Hepatocyte (in vitro differentiated cells): ENCODE results near the gene NOC4L. TPM values are rescaled to one million over a fixed set of nuclear protein-coding genes. Genes with fewer than 3 reads are reported as not detected.

ENCODE experiments used
- DNase-seq: peaks from one replicate; pipeline ENCODE4 v3.0.0-alpha.2; 2016; ENCODE audit warnings: low spot score
- H2AFZ ChIP-seq: fragments of 200-600 bp; sonication (generic); 2 replicates; pipeline ENCODE4 v1.6.0; 2016; ENCODE audit warnings: antibody characterized with exemption, mild to moderate bottlenecking
- H3K27ac ChIP-seq: fragments of 200-600 bp; sonication (generic); 2 replicates; pipeline ENCODE4 v1.5.1; 2016; ENCODE audit warnings: mild to moderate bottlenecking
- H3K27me3 ChIP-seq: fragments of 200-600 bp; sonication (generic); 2 replicates; pipeline ENCODE4 v1.6.1; 2016
- H3K36me3 ChIP-seq: fragments of 200-600 bp; sonication (generic); replicated peaks from 2 replicates; pipeline ENCODE4 v1.5.1; 2016; ENCODE audit warnings: low read depth; ENCODE audit not compliant: insufficient read depth
- H3K4me1 ChIP-seq: fragments of 200-600 bp; sonication (generic); 2 replicates; pipeline ENCODE4 v1.5.1; 2016; ENCODE audit warnings: mild to moderate bottlenecking, moderate library complexity; ENCODE audit not compliant: insufficient read depth
- H3K4me2 ChIP-seq: fragments of 200-600 bp; sonication (generic); 2 replicates; pipeline ENCODE4 v1.6.0; 2016
- H3K4me3 ChIP-seq: fragments of 200-600 bp; sonication (generic); 2 replicates; pipeline ENCODE4 v1.5.1; 2016; ENCODE audit warnings: mild to moderate bottlenecking
- H3K79me2 ChIP-seq: fragments of 200-600 bp; sonication (generic); 2 replicates; pipeline ENCODE4 v1.6.0; 2017; ENCODE audit warnings: mild to moderate bottlenecking
- H3K9me2 ChIP-seq: fragments of 200-600 bp; sonication (generic); replicated peaks from 2 replicates; pipeline ENCODE4 v1.6.0; 2017; ENCODE audit warnings: mild to moderate bottlenecking; ENCODE audit not compliant: insufficient read depth
- H3K9me3 ChIP-seq: fragments of 200-600 bp; sonication (generic); 2 replicates; pipeline ENCODE4 v1.5.1; 2016; ENCODE audit warnings: low read depth, mild to moderate bottlenecking
- H4K20me1 ChIP-seq: fragments of 200-600 bp; sonication (generic); 2 replicates; pipeline ENCODE4 v1.6.0; 2016; ENCODE audit warnings: mild to moderate bottlenecking; ENCODE audit not compliant: insufficient read depth, poor library complexity, severe bottlenecking
- CTCF ChIP-seq: fragments of 200-600 bp; sonication (generic); IDR thresholded peaks from 2 replicates; pipeline ENCODE4 v1.5.1; 2016; ENCODE audit warnings: antibody characterized with exemption, mild to moderate bottlenecking; ENCODE audit not compliant: poor library complexity
- EZH2 ChIP-seq: fragments of 200-600 bp; sonication (generic); IDR thresholded peaks from 2 replicates; pipeline ENCODE4 v1.6.1; 2016; ENCODE audit warnings: antibody characterized with exemption, mild to moderate bottlenecking, borderline replicate concordance
- EZH2phosphoT487 ChIP-seq: fragments of 200-600 bp; sonication (generic); IDR thresholded peaks from one replicate; pipeline ENCODE4 v1.6.1; 2018; ENCODE audit warnings: antibody characterized with exemption, mild to moderate bottlenecking, low read depth, moderate library complexity; ENCODE audit not compliant: unreplicated experiment, severe bottlenecking
- WGBS: methylation state at CpG from one replicate; pipeline ENCODE4 v1.1.6; 2016; ENCODE audit warnings: low lambda C conversion rate; ENCODE audit errors: missing lambda C conversion rate; 5-methylcytosine and 5-hydroxymethylcytosine counted together
- polyA plus RNA-seq: library from polyadenylated mRNA; unstranded; fragments of >200 nt; fragmentation: Nextera tagmentation; extraction: Ambion mirVana; gene quantifications from 2 replicates; pipeline ENCODE4 v1.2.1, GENCODE V29; 2016
- total RNA-seq: library from RNA; depleted of rRNA; stranded (reverse); fragments of >200 nt; gene quantifications from 2 replicates; pipeline ENCODE4 v1.2.3, GENCODE V29; 2014

The NOC4L gene
- total and polyA plus RNA-seq, 2 experiments from 2014 or later, result 8.9 to 31.8 TPM

- Histone ChIP-seq H3K36me3 (no peaks in the 10 kb centered on the region), H3K4me1 (peaks cover 8% of the 10 kb centered on the region), H4K20me1 (no peaks in the 10 kb centered on the region), H3K4me3 (no peak overlapping the region), H3K27me3 (peaks cover 42% of the 10 kb centered on the region), H3K9me2 (no peaks in the 10 kb centered on the region), H3K79me2 (no peaks in the 10 kb centered on the region), H2AFZ (no peak overlapping the region), H3K27ac (no peak overlapping the region), H3K9me3 (no peaks in the 10 kb centered on the region), H3K4me2 (no peak overlapping the region)
- no peak for DNase-seq
- no peak for TF ChIP-seq CTCF
- TF ChIP-seq EZH2phosphoT487, result no peak
- TF ChIP-seq EZH2, result no peak
- 81% methylated on average over 16 of the region's 16 CpGs for whole genome bisulfite sequencing
These were observed 41.4 kb downstream of the NOC4L start for GRCh38 chr12:132185705-132186104.

DNA sequence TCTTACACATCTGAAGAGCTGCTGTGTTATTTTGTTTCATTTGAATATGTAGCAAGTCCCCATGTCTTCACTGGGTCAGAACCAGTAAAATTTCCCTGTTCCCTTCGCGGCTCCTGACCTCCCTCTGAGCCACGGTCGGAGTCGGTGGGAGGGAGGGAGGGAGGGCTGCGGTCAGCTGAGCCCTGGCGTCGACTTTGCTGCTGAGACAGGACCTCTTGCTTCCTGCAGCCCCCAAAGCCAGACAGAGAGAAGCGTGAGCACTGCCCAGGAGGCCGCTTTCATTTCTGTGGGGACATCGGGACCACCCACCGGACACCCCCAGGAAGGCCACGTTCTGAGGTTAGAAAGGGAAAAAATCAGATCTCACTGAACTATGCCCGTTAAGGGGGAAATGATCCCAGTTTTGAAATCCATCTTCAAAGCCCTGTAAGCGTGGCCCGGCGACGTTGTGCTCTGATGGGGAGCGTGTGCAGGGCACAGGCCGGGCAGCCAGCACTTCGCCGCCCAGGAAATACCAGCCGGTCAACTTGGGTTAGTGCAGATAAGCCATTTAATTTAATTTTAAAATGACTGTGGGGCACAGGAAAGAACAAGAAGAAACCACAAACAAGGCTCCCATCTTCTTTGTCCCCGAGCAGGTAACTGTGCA lies 42.1 kb downstream of the NOC4L start:
- Histone ChIP-seq H3K4me2 (no peak overlapping the region), H3K9me2 (no peaks in the 10 kb centered on the region), H3K4me1 (peaks cover 8% of the 10 kb centered on the region), H3K27me3 (peaks cover 42% of the 10 kb centered on the region), H4K20me1 (no peaks in the 10 kb centered on the region), H3K9me3 (no peaks in the 10 kb centered on the region), H2AFZ (no peak overlapping the region), H3K4me3 (no peak overlapping the region), H3K27ac (no peak overlapping the region), H3K36me3 (no peaks in the 10 kb centered on the region), H3K79me2 (no peaks in the 10 kb centered on the region)
- no peak for DNase-seq
- TF ChIP-seq EZH2phosphoT487 (no peak), CTCF (no peak), EZH2 (no peak)
- 81% methylated on average over 21 of the region's 24 CpGs for WGBS

DNA sequence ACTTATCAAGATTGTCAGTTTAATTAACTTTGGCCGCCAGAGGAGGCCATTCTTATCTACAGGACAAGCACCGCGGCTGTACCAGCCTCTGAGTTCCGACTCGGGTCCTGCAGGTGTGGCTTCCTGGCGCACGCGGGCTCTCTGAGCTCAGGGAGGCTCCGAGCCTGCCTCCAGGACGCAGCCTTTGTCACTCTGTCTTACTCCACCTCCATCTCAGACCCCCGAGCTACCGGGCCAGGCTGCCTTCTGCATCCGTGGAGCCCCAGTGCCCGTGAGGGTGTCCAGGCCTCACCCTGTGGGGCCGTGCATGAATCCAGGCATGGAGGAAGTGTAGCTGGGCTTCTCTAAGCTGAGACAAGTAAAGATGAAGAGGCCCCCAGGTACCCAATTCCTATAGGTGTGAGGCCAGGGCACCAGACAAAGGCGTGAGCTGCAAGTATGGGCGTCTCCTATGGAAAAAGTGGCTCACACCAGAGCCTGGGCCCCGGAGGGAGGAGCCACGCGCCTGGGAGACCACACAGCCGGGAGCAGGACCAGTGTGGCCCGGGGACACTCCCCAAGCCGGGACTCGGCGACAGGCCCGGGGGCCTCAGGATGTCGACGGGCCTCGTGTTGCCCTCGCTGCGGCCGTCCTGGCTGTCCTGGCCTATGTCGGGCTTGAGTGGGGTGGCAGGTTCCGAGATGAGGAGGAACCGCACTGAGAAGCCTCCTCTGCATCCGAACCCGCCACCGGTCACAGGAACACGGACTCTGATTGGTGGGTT lies 42.8 kb downstream of the NOC4L start:
- Histone ChIP-seq H3K27me3 (peaks cover 42% of the 10 kb centered on the region), H3K9me3 (no peaks in the 10 kb centered on the region), H3K4me3 (no peak overlapping the region)

More for the DNA sequence above, 42.8 kb downstream of the NOC4L start:
- Histone ChIP-seq H3K27ac (no peak overlapping the region), H2AFZ (no peak overlapping the region), H3K36me3 (no peaks in the 10 kb centered on the region), H4K20me1 (no peaks in the 10 kb centered on the region), H3K79me2 (no peaks in the 10 kb centered on the region), H3K4me2 (no peak overlapping the region), H3K4me1 (peaks cover 8% of the 10 kb centered on the region), H3K9me2 (no peaks in the 10 kb centered on the region)
- TF ChIP-seq CTCF (no peak), EZH2phosphoT487 (no peak), EZH2 (no peak)
- DNase-seq, result no peak
- 91% methylated on average over 38 of the region's 39 CpGs for WGBS
